Measurements from ENCODE around the gene ENSA. TPM values are rescaled to one million over a fixed set of nuclear protein-coding genes. Genes with fewer than 3 reads are reported as not detected.

The ENSA gene
- total and polyA plus RNA-seq, 4 donors: 19.0 to 59.8 (median 55.3) TPM

GRCh38 chr1:150619576-150620509, 9.6 kb downstream of the ENSA start:
- H3K36me3 ChIP-seq (ENCODE audit: control insufficient read depth in 4 of 4, insufficient read depth in 3 of 4, low read depth in 1 of 4, low read length in 3 of 4): peaks cover 0 to 17% (median 15%) of the 10 kb centered on the region in 4 donors
- no peak for DNase-seq (ENCODE audit: low spot score)
- H3K9ac ChIP-seq (ENCODE audit: low read depth in 1 of 2, low read length in 2 of 2): peak overlapping the region in 1 of 2 donors; percentile 45
- H3K9me3 ChIP-seq (ENCODE audit: control insufficient read depth in 4 of 4, low read length in 3 of 4): no peaks in the 10 kb centered on the region
- H3K27ac ChIP-seq (ENCODE audit: low read depth in 1 of 2, low read length in 2 of 2): peak overlapping the region; percentile 52 to 72
- TF ChIP-seq RAD21 (IDR thresholded peaks at IDR 0.05): peak; percentile 64 to 75
- TF ChIP-seq NR2F2 (IDR thresholded peaks at IDR 0.05): no peak
- TF ChIP-seq REST (IDR thresholded peaks at IDR 0.05): no peak
- TF ChIP-seq MAX (IDR thresholded peaks at IDR 0.05): no peak
- TF ChIP-seq HNF4A (conservative IDR thresholded peaks at IDR 0.05): no peak
- TF ChIP-seq ATF3 (IDR thresholded peaks at IDR 0.05): no peak
- no peak for TF ChIP-seq ZBTB33 (IDR thresholded peaks at IDR 0.05)
- TF ChIP-seq JUND (IDR thresholded peaks at IDR 0.05): peak; percentile 14 to 44
- TF ChIP-seq YY1 (IDR thresholded peaks at IDR 0.05): no peak
- TF ChIP-seq SP1 (IDR thresholded peaks at IDR 0.05): no peak
- no peak for TF ChIP-seq HNF4G (IDR thresholded peaks at IDR 0.05)
- TF ChIP-seq TAF1 (conservative IDR thresholded peaks at IDR 0.05): peak; percentile 24
- TF ChIP-seq FOXA1 (IDR thresholded peaks at IDR 0.05): no peak
- peak; percentile 23 for TF ChIP-seq CTCF (IDR thresholded peaks at IDR 0.05; ENCODE audit: low read depth, low read length, missing input control)
- peaks cover 0 to 18% (median 13%) of the 10 kb centered on the region in 4 donors for H3K4me1 ChIP-seq (ENCODE audit: control insufficient read depth in 4 of 4, insufficient read depth in 4 of 4, low read length in 3 of 4)
- 25% methylated on average over 4 of the region's 4 CpGs for WGBS
- no peaks in the 10 kb centered on the region for H3K27me3 ChIP-seq (ENCODE audit: control insufficient read depth in 4 of 4, insufficient read depth in 4 of 4, low read length in 3 of 4)
- H3K4me3 ChIP-seq (ENCODE audit: low read depth in 1 of 3, low read length in 3 of 3): no peak overlapping the region
